Epithelial cell of proximal tubule (primary cell): ENCODE measurements around the gene C2orf69. TPM values are rescaled to one million over a fixed set of nuclear protein-coding genes. Genes with fewer than 3 reads are reported as not detected.

Experiments used
- total RNA-seq: library from RNA; depleted of rRNA; stranded (reverse); fragments of >200 nt; gene quantifications from 2 replicates; pipeline ENCODE4 v1.2.3, GENCODE V29; 2015

C2orf69 gene
- total RNA-seq, 1 donor from 2014 or later, result 13.0 TPM

Other genes starting within 250 kb of the C2orf69 start
- 0.06 and 1.2 TPM in 2 replicates for gene FTCDNL1, start 60.1 kb upstream of the C2orf69 start, total RNA-seq
- gene TYW5, start 44.2 kb downstream of the C2orf69 start, total RNA-seq, result 6.0 and 7.3 TPM in 2 replicates
- gene MAIP1, start 44.3 kb downstream of the C2orf69 start, total RNA-seq, result 25.4 and 37.5 TPM in 2 replicates